Measurements from ENCODE around the gene WASHC2C. TPM values are rescaled to one million over a fixed set of nuclear protein-coding genes. Genes with fewer than 3 reads are reported as not detected.
A peak's percentile ranks its signal among the peaks of the same experiment; 100 is the strongest.
"Not testable (repeated sequence)": the region's sequence is repeated elsewhere in the genome, so short reads cannot be mapped to it uniquely, and the experiment has no call there.

The WASHC2C gene
- total RNA-seq, 1 donor from 2014 or later, result 30.2 TPM

DNA sequence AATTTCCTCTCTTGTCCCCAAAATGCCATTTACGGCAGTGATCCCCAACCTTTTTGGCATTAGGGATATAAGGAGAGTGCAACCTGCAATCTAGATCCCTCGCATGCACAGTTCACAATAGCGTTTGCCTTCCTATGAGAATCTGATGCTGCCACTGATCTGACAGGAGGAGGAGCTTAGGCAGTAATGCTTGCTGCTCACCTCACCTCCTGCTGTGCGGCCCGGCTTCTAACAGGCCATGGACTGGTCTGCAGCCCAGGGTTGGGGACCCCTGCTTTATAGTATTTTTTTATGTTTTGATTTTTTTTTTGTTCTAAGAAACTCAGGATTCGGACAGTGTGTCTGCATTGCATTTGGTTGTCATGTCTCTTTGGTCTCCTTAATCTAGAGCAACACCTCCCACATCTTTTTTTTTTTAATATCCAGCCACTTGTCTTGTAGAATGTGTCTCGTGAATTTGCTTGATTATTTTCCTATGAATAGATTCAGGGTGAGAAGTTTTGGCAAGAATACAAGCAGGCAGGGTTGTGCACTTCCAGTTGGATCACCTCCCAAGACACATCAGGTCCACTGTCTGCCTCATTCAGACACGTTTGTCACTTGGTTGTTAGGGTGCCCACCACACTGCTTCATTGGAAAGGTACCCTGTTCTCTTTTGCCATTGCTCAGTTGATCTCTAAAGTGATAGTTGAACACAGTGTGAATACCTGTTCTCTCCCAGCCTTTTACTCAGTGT, 30.8 kb downstream of the WASHC2C start:
- intact Hi-C loops (cut with DNase I); DNase-seq (ENCODE audit: missing footprints): not testable (repeated sequence)
- ATAC-seq, result peak; percentile 62

DNA sequence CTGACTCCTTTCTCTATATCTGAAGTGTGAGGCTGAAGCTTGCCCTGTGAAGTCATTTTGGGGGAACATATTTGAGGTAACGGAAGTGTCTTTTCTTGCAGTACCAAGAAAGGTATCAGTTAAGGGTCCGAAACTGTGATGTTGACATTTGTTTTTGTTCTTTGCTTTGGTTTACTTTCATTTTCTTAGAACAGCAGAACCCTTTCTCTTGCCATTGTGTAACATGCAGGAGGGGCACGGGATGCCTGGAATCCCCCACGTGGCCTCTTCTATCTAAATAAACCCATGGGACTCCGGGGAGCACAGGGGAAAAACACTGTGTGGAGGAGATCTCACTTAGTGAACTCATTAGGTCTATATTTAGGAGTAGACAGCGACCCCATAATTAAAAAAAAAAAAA, 34.6 kb downstream of the WASHC2C start:
- DNase-seq (ENCODE audit: missing footprints); intact Hi-C loops (cut with DNase I); ATAC-seq: not testable (repeated sequence)

DNA sequence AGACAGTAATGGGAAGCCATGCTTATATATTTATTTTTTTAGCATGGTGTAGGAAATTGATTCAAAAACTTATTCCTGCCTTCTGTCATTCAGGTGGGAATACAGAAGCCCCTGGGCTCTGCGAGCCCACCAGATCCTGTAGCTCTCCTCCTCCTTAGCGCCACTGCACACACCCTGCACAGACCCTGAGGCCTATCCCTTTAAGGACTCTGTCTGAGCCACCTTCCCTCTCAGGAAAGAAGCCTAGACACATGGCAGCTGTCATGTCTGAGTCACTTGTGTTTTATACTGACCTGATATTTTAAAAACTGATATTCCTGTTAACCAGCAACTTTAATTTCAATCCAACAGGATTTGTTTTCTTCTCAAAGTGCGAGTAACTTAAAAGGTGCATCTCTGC, 36.0 kb downstream of the WASHC2C start:
- DNase-seq (ENCODE audit: missing footprints); intact Hi-C loops (cut with DNase I); ATAC-seq: not testable (repeated sequence)

DNA sequence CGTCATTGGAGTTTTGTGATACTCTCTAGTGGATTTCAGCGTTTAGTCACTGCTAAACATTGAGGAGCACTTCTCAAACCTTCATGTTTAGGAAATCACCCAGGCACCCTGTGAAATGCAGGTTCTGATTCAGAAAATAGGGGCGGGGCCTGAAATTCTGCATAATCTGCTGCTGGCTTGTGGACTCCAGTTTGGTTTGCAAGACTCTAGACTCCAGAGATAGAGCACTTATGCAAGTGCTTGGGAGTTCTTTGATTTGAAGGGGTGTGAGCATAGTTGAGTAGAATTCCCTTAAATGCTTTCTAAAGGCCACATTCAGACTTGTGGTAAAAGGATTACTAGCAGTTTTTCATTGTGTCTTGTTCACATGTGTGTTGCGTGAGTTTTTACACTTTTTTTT, 41.3 kb downstream of the WASHC2C start:
- ATAC-seq; intact Hi-C loops (cut with DNase I); DNase-seq (ENCODE audit: missing footprints): not testable (repeated sequence)

DNA sequence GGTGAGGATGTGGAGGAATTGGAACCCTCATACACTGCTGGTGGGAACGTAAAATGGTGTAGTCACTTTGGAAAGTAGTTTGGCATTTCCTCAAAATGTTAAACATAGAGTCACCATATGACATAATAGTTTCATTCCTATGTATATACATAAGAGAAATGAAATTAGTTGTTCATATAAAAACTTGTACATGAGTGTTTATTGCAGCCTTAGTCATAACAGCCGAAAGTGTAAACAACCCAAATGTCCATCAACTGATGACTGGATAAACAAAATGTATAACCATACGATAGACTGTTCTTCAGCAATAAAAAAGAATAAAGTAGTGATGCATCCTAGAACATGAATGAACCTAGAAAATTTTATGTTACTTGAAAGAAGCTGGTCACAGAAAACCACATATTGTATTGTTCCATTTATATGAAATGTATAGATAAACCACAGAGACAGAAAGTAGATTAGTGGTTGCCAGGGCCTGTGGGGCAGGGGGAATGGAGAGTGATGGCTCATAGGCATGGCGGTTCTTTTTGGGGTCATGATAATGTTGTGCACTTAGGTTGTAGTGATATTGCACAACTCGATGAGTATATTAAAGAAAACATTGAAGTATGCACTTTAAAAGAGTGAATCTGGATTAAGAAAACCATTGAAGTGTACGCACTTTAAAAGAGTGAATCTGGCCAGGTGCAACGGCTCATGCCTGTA, 44.8 kb downstream of the WASHC2C start:
- intact Hi-C loops (cut with DNase I); DNase-seq (ENCODE audit: missing footprints); ATAC-seq: not testable (repeated sequence)

DNA sequence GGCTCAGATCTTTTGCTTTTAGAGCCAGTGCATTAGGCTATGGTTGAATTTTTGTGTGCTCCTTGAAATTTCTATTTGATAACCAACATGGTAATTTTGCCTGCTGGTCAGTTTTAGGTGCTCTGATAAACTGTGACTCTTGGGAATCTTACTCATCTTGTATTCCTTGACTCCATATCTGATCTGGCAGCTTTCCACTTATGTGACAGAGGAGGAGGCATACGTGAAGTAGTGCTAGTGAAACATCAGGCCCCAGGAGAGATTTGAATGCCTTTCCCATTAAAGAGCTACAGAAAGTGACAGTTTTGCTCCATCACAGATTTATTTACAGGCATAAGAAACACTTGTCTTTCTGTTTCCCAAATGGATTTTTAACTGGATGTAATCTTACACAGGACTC, 59.2 kb downstream of the WASHC2C start:
- intact Hi-C loops (cut with DNase I); DNase-seq (ENCODE audit: missing footprints); ATAC-seq: not testable (repeated sequence)

DNA sequence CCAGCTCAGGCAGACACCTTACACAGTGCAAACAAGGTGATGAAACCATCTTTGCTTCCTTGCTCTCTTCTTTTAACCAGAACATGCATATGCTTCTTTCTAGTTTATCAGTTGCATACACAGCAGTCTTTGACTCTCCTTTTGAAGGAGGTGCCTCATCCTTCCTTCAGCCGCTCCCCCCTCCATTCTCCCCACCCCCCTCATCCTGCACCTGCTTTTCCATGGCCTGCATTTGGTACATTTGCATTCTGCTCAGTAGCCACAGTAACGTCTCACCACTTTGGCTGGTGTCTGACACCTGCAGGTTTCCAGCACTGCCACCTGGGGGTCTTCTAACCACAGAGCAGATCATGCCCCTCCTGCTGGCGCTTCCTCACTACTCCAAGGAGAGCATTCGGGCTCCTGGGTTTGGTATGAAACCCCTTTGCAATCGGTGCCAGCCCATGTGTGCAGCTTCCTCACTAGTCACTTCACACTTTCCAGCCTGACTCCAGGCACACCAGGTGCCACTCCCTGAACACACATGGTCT, 60.2 kb downstream of the WASHC2C start:
- intact Hi-C loops (cut with DNase I); ATAC-seq; DNase-seq (ENCODE audit: missing footprints): not testable (repeated sequence)

DNA sequence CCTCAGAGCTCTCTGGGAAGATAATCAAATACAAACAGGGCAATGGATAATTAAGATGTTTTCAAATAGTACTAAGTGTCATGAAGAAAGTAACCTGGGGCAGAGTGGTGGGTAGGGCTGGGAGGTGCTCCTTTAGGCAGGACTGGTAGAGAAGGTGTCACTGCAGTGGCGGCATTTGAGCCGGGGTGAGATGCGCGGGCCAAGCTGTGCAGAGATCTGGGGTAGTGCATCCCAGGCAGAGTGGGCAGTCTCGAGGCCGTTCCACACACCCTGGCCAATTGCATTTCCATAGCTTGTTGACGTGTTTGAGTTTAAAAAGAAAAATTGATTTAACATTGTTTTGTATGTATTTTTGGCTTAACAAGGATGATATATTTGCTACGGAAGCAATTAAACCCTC, 62.9 kb downstream of the WASHC2C start:
- DNase-seq (ENCODE audit: missing footprints); ATAC-seq; intact Hi-C loops (cut with DNase I): not testable (repeated sequence)

DNA sequence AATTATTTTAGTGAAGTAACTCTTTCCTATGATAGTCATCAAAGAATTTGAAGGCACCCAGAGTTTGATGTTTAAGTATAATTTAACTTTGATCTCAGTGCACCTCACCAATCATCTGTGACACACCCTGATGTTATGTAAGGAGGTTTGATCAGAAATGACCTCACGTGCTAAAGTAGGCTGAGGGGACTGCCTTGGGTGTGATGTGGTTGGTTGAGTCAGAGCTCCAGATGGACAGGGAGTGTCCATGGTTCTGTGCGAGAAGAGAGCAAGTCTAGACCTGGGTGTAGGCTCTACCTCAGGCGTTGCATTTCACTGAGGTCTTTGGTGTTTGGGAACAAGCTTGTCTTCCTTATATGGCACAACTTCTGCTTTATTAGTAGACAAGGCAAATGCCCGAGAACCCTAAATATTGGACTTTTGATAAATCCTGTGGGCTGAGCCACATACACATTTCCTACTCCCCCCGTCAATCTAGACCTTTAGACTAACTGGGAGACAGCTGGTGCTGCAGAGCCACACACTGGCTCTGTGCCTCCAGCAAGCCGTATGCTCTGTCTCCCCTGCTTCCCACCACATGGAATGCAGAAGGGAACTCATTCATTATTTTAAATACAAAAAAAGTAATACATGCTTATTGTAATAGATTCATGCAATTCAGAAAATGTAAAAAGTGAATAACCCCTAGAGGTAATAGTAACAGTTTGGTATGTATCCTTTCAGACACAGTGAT, 63.8 kb downstream of the WASHC2C start:
- intact Hi-C loops (cut with DNase I); DNase-seq (ENCODE audit: missing footprints); ATAC-seq: not testable (repeated sequence)

DNA sequence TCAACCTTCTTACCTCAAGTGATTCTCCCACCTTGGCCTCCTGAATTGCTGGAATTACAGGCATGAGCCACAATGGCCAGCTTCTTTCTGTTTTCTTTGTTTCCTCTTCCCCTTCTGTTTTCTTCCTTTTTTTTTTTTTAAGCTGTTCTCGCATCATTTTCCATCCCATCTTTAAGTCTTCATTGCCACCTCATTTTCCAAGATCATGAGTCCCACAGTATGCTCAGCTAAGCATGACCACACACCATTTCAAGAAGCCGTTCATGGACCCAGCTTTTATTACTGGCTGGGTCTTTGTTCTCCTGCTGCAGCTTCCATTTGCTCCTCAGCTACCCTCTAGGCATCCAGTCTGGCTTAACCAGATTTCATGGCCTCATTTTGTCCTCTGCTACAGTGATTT, 67.7 kb downstream of the WASHC2C start:
- ATAC-seq; DNase-seq (ENCODE audit: missing footprints); intact Hi-C loops (cut with DNase I): not testable (repeated sequence)

DNA sequence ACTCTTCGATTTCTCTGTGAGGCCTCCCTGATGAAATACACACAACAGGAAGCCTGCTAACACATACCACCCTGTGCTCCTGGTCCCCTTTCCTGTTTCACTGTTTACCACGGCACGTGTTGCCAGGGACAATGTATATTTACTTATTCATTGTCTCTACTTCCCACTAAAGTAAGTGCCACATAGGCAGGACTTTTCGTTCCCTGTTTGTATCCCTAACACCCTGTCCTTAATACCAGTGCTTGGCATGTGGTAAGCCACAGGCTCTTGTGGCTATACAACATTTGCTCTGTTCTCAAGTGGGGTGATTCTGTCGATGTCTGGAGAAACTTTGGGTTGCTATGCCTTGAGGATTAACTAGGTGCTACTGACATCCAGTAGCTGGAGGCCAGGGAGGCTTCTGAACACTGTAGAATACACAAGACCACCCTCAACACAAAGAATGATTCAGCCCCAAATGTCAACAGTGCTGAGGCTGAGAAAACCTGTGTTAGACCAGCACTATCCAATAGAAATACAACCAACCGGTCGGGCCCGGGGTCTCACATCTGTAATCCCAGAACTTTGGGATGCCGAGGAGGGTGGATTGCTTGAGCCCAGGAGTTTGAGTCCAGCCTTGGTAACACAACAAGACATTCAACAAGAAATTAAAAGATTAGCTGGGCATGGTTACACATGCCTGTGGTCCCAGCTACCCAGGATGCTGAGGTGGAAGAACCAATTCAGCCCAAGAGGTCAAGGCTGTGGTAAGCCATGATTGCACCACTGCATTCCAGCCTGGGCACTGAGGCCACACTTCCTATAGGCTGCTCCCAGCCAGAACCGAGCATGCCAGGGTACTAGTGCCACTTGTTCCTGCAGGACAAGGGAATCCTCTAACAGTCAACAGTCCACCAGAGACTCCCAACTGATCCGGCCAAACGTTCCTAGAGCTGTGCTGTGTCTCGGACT, 76.3 kb downstream of the WASHC2C start:
- intact Hi-C loops (cut with DNase I); DNase-seq (ENCODE audit: missing footprints): not testable (repeated sequence)
- peak; percentile 28 for ATAC-seq

DNA sequence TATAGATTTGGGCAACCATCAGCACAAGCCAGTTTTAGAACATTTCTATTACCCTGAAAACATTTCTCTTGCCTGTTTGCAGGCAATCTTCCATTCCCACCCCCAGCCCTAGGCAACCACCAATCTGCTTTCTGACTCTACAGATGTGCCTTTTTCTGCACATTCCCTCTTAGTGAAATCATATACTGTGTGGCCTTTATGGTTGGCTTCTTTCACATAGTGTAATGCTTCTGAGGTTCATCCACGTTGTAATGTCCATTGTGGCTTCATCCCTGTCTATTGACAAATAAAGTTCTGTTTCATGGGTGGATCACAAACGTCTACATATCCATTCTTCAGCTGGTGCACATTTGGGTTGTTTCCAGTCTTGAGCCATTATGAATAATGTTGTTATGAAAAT, 77.9 kb downstream of the WASHC2C start:
- intact Hi-C loops (cut with DNase I); DNase-seq (ENCODE audit: missing footprints); ATAC-seq: not testable (repeated sequence)

DNA sequence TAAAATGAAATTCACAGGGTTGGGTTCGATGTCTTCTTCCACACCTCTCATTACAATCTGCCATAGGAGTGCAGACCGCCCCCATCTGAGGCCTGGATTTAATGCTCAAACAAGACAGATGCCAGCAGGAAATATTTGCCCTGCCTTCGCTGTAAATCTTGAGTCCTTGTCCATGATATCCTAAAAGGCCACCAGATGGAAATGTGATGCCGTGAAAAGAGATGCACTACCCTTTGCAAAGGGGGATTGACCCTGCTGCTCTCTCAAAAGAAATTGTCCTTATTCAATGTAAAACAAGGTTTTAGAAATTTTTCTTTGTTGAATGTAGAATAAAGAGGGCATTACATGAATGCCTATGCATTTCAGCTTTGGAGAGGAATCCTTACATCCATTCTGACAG, 82.8 kb downstream of the WASHC2C start:
- ATAC-seq (no peak), DNase-seq (ENCODE audit: missing footprints) (no peak)
- intact Hi-C loops (cut with DNase I), result no loop called here

DNA sequence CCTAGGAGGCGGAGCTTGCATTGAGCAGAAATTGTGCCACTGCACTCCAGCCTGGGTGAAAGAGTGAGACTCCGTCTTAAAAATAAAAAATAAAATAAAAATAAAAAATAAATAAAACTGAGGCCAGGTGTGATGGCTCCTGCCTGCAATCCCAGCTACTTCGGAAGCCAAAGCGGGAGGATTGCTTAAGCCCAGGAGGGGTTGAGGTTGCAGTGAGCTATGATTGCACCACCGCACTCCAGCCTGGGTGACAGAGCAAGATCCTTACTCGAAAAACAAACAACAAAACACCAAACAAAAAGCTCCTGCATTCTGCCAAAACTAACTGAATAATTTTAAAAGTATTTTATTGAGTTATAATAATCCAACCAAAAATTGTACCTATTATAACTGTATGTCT, 84.0 kb downstream of the WASHC2C start:
- DNase-seq (ENCODE audit: missing footprints) (no peak), ATAC-seq (no peak)
- intact Hi-C loops (cut with DNase I), result no loop called here

DNA sequence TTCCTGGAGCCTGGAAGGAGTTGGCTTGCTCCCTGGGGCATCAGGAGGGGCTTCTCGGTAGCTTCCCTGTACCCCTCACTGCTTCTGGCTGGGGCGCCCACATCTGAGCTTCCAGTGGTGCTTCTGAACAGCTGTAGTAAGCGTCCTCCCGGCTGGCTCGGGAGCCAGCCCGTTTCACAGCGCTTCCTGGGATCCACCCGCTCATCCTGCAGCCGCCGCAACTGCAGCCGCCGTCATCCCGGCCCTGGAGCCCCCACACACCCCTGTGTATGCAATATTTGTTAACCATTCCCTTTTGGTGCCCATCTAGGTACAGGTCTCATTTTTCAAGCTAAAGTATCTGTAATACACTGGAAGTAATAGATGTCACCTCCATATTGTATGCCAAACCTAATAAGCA, 85.9 kb downstream of the WASHC2C start:
- ATAC-seq; DNase-seq (ENCODE audit: missing footprints); intact Hi-C loops (cut with DNase I): not testable (repeated sequence)

DNA sequence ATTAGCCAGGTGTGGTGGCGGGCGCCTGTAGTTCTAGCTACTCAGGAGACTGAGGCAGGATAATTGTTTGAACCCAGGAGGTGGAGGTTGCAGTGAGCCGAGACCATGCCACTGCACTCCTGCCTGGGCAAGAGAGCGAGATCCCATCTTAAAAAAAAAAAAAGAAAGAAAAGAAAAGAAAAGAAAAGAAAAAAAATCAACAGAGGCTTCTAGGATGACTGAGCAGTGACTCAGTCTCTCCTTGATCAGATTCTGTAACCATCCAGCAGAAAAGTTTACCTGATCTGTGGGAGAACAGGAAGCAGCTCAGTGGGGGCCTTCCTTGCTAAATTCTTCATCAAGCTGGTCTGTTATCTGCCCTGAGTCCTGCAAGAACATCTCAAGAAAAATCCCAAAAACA, 87.1 kb downstream of the WASHC2C start:
- ATAC-seq; DNase-seq (ENCODE audit: missing footprints); intact Hi-C loops (cut with DNase I): not testable (repeated sequence)

DNA sequence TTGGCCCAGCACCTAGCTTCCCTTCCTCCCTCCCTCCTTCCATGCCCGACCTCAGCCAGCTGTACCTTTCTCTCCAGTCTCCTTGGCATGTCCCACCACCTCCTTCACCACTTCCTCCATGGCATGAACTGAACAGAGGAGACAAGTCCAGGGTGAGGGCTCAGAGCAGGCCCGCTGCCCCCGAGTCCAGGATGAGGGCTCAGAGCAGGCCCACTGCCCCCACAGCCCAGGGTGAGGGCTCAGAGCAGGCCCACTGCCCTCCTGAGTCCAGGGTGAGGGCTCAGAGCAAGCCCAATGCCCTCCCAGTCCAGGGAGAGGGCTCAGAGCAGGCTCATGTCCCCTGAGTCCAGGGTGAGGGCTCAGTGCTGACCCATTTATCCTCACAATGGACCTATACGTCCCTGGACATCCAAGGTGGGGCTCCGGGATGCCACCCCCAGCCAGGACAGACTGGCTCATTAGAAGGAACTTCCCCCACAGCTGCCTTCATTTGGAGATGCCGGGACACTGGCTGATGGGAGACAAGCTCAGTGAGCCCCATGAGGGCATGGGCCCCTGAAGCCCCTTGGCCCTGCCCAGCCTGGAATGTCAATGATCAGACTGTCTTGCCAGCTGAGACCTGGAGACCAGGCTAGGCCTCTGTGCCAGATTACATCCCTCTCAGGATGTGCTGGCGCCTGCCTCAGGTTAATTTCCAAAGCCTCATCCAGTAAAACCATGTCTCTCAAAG, 90.2 kb downstream of the WASHC2C start:
- no peak for ATAC-seq
- DNase-seq (ENCODE audit: missing footprints), result no peak
- intact Hi-C loops (cut with DNase I), result no loop called here

Measured in Right ventricle myocardium inferior (tissue), 1 donor.